Neural progenitor cell (in vitro differentiated cells): ENCODE data around the gene CELA3B. TPM values are rescaled to one million over a fixed set of nuclear protein-coding genes. Genes with fewer than 3 reads are reported as not detected.
A peak's percentile ranks its signal among the peaks of the same experiment; 100 is the strongest.

ENCODE experiments used
- DNase-seq: peaks from one replicate; pipeline ENCODE4 v3.0.0-alpha.2; 2016; ENCODE audit warnings: low spot score
- H2AFZ ChIP-seq: fragments of 200-600 bp; sonication (generic); replicated peaks from 2 replicates; pipeline ENCODE4 v1.6.1; 2016; ENCODE audit warnings: antibody characterized with exemption
- H3F3A ChIP-seq: fragments of 200-600 bp; sonication (generic); 2 replicates; pipeline ENCODE4 v1.6.1; 2016; ENCODE audit warnings: antibody characterized with exemption, low read depth
- H3K27ac ChIP-seq: fragments of 200-600 bp; sonication (generic); 2 replicates; pipeline ENCODE4 v1.5.1; 2016; ENCODE audit warnings: mild to moderate bottlenecking
- H3K27me3 ChIP-seq: fragments of 200-600 bp; sonication (generic); 2 replicates; pipeline ENCODE4 v1.6.1; 2016; ENCODE audit warnings: mild to moderate bottlenecking, moderate library complexity
- H3K36me3 ChIP-seq: fragments of 200-600 bp; sonication (generic); 2 replicates; pipeline ENCODE4 v1.5.1; 2016
- H3K4me1 ChIP-seq: fragments of 200-600 bp; sonication (generic); 2 replicates; pipeline ENCODE4 v1.6.1; 2016; ENCODE audit warnings: mixed run types
- H3K4me2 ChIP-seq: fragments of 200-600 bp; sonication (generic); 2 replicates; pipeline ENCODE4 v1.6.1; 2016
- H3K4me3 ChIP-seq: fragments of 200-600 bp; sonication (generic); 2 replicates; pipeline ENCODE4 v1.5.1; 2016
- H3K79me2 ChIP-seq: fragments of 200-600 bp; sonication (generic); 2 replicates; pipeline ENCODE4 v1.6.1; 2016; ENCODE audit warnings: low read depth
- H3K9ac ChIP-seq: fragments of 200-600 bp; sonication (generic); 2 replicates; pipeline ENCODE4 v1.6.1; 2016
- H3K9me3 ChIP-seq: fragments of 200-600 bp; sonication (generic); 2 replicates; pipeline ENCODE4 v1.5.1; 2016; ENCODE audit warnings: low read depth
- H4K20me1 ChIP-seq: fragments of 200-600 bp; sonication (generic); 2 replicates; pipeline ENCODE4 v1.6.1; 2016; ENCODE audit warnings: low read depth
- H3K27ac Mint-ChIP-seq: 3 replicates; pipeline ENCODE4 v1.8.0; 2021; ENCODE audit warnings: mixed read lengths
- H3K27me3 Mint-ChIP-seq: 2 replicates; pipeline ENCODE4 v1.8.0; 2022; ENCODE audit warnings: low read depth, mild to moderate bottlenecking, inconsistent platforms, moderate library complexity, mixed read lengths; ENCODE audit not compliant: insufficient read depth
- H3K36me3 Mint-ChIP-seq: 3 replicates; pipeline ENCODE4 v1.8.0; 2021; ENCODE audit warnings: mixed read lengths
- H3K4me1 Mint-ChIP-seq: 3 replicates; pipeline ENCODE4 v1.8.0; 2021; ENCODE audit warnings: mixed read lengths
- H3K4me3 Mint-ChIP-seq: 3 replicates; pipeline ENCODE4 v1.8.0; 2021; ENCODE audit warnings: mild to moderate bottlenecking, moderate library complexity, mixed read lengths
- H3K9me3 Mint-ChIP-seq: 3 replicates; pipeline ENCODE4 v1.8.0; 2020; ENCODE audit warnings: mixed read lengths
- CTCF ChIP-seq: fragments of 200-600 bp; sonication (generic); IDR thresholded peaks from 2 replicates; pipeline ENCODE4 v1.5.1; 2017; ENCODE audit warnings: antibody characterized with exemption, mild to moderate bottlenecking
- EZH2 ChIP-seq: fragments of 200-600 bp; sonication (generic); IDR thresholded peaks from 2 replicates; pipeline ENCODE4 v1.6.1; 2017; ENCODE audit warnings: antibody characterized with exemption, mild to moderate bottlenecking, moderate library complexity
- EZH2phosphoT487 ChIP-seq: fragments of 200-600 bp; sonication (generic); IDR thresholded peaks from 2 replicates; pipeline ENCODE4 v1.6.1; 2017; ENCODE audit warnings: antibody characterized with exemption
- total RNA-seq: library from RNA; depleted of rRNA; stranded (reverse); fragments of >200 nt; gene quantifications from 2 replicates; pipeline ENCODE4 v1.2.3, GENCODE V29; 2015; ENCODE audit warnings: low replicate concordance

Gene CELA3B
- total RNA-seq, 1 donor from 2014 or later: not detected

- Mint-ChIP-seq H3K27me3 (peaks cover 9% of the 10 kb centered on the region), H3K4me1 (peaks cover 56% of the 10 kb centered on the region), H3K36me3 (peaks cover 5% of the 10 kb centered on the region), H3K4me3 (peak overlapping the region; percentile 70), H3K27ac (peak overlapping the region; percentile 63), H3K9me3 (peaks cover 3% of the 10 kb centered on the region)
- Histone ChIP-seq H3K27ac (no peak overlapping the region), H3K4me2 (peak overlapping the region; percentile 53), H3K9me3 (no peaks in the 10 kb centered on the region), H3K79me2 (peaks cover 54% of the 10 kb centered on the region), H3F3A (peaks cover 33% of the 10 kb centered on the region), H3K4me3 (no peak overlapping the region), H2AFZ (no peak overlapping the region), H3K4me1 (peaks cover 48% of the 10 kb centered on the region), H3K9ac (no peak overlapping the region), H3K36me3 (no peaks in the 10 kb centered on the region), H3K27me3 (no peaks in the 10 kb centered on the region), H4K20me1 (peaks cover 43% of the 10 kb centered on the region)
- DNase-seq: no peak
- no peak for TF ChIP-seq EZH2
- no peak for TF ChIP-seq CTCF
These were observed 43.2 kb upstream of the CELA3B start for GRCh38 chr1:21933397-21934248.

- Mint-ChIP-seq H3K4me3 (peak overlapping the region; percentile 83), H3K9me3 (no peaks in the 10 kb centered on the region), H3K36me3 (no peaks in the 10 kb centered on the region), H3K27me3 (peaks cover 3% of the 10 kb centered on the region), H3K27ac (peak overlapping the region; percentile 12), H3K4me1 (peaks cover 73% of the 10 kb centered on the region)
- Histone ChIP-seq H3K4me1 (peaks cover 57% of the 10 kb centered on the region), H3K4me2 (peak overlapping the region; percentile 99), H3F3A (peaks cover 41% of the 10 kb centered on the region), H3K4me3 (peak overlapping the region; percentile 82), H3K27me3 (no peaks in the 10 kb centered on the region), H3K27ac (no peak overlapping the region), H4K20me1 (peaks cover 43% of the 10 kb centered on the region), H2AFZ (no peak overlapping the region), H3K9ac (no peak overlapping the region), H3K36me3 (no peaks in the 10 kb centered on the region), H3K9me3 (no peaks in the 10 kb centered on the region), H3K79me2 (peaks cover 54% of the 10 kb centered on the region)
- no peak for DNase-seq
- TF ChIP-seq EZH2: no peak
- no peak for TF ChIP-seq EZH2phosphoT487
- TF ChIP-seq CTCF: no peak
These were observed 41.4 kb upstream of the CELA3B start for GRCh38 chr1:21935393-21935804.

- H3K36me3 ChIP-seq: no peaks in the 10 kb centered on the region
- no peaks in the 10 kb centered on the region for H3K9me3 Mint-ChIP-seq
- H3K9ac ChIP-seq: no peak overlapping the region
- H3K27ac Mint-ChIP-seq: peak overlapping the region; percentile 12
- H4K20me1 ChIP-seq: peaks cover 43% of the 10 kb centered on the region
- H3K9me3 ChIP-seq: no peaks in the 10 kb centered on the region
- H2AFZ ChIP-seq: no peak overlapping the region
- no peak for DNase-seq
- peak overlapping the region; percentile 99 for H3K4me2 ChIP-seq
- H3K36me3 Mint-ChIP-seq: no peaks in the 10 kb centered on the region
- H3K4me1 Mint-ChIP-seq: peaks cover 74% of the 10 kb centered on the region
- TF ChIP-seq CTCF: no peak
- no peak for TF ChIP-seq EZH2
- no peak for TF ChIP-seq EZH2phosphoT487
- peaks cover 41% of the 10 kb centered on the region for H3F3A ChIP-seq
- peaks cover 57% of the 10 kb centered on the region for H3K4me1 ChIP-seq
- no peaks in the 10 kb centered on the region for H3K27me3 ChIP-seq
- peak overlapping the region; percentile 82 for H3K4me3 ChIP-seq
- no peak overlapping the region for H3K27ac ChIP-seq
- H3K4me3 Mint-ChIP-seq: peak overlapping the region; percentile 88
- H3K27me3 Mint-ChIP-seq: peaks cover 3% of the 10 kb centered on the region
- H3K79me2 ChIP-seq: peaks cover 51% of the 10 kb centered on the region
These were observed 40.9 kb upstream of the CELA3B start for GRCh38 chr1:21935891-21936365.
